ENCODE measurements around the gene SGTB.
"Not testable (repeated sequence)": the region's sequence is repeated elsewhere in the genome, so short reads cannot be mapped to it uniquely, and the experiment has no call there.

Gene SGTB

GRCh38 chr5:65624571-65625555 is 97.0 kb downstream of the SGTB start, which contains the start of the genes SHLD3 and TRAPPC13:
TSS of gene SHLD3 (plus strand) at chr5:65625027. CDS start at chr5:65629588, 4,561 bp downstream.
TSS of gene TRAPPC13 (plus strand) at chr5:65625027. CDS start at chr5:65625061, 34 bp downstream.
- in situ Hi-C loops (cut with HindIII; ENCODE audit: low pct_unique_long_range_greater_than_20kb, low sequenced_read_pairs), result no loop called here
- no peak for TF ChIP-seq JUND (IDR thresholded peaks at IDR 0.05; ENCODE audit: low read depth)

GRCh38 chr5:65624025-65624570 is 97.8 kb downstream of the SGTB start, which contains the start of gene TRIM23:
TSS of gene TRIM23 (minus strand) at chr5:65624333. CDS start at chr5:65624274, 59 bp downstream.
- no peak for TF ChIP-seq JUND (IDR thresholded peaks at IDR 0.05; ENCODE audit: low read depth)
- in situ Hi-C loops (cut with HindIII; ENCODE audit: low pct_unique_long_range_greater_than_20kb, low sequenced_read_pairs), result no loop called here
- peak; percentile 56 to 93 for DNase-seq (ENCODE audit: low read depth in 1 of 2, low spot score in 1 of 2)

More at GRCh38 chr5:65624571-65625555, 97.0 kb downstream of the SGTB start, which contains the start of the genes SHLD3 and TRAPPC13:
- DNase-seq (ENCODE audit: low read depth in 1 of 2, low spot score in 1 of 2), result peak; percentile 5 to 88

- in situ Hi-C loops (cut with HindIII; ENCODE audit: low pct_unique_long_range_greater_than_20kb, low sequenced_read_pairs), result no loop called here
- peak in 1 of 2 experiments; percentile 0 for DNase-seq (ENCODE audit: low read depth in 1 of 2, low spot score in 1 of 2)
- no peak for TF ChIP-seq JUND (IDR thresholded peaks at IDR 0.05; ENCODE audit: low read depth)
Observed at GRCh38 chr5:65623482-65623881, 98.4 kb downstream of the SGTB start.

- in situ Hi-C loops (cut with HindIII; ENCODE audit: low pct_unique_long_range_greater_than_20kb, low sequenced_read_pairs); DNase-seq (ENCODE audit: low read depth in 1 of 2, low spot score in 1 of 2): not testable (repeated sequence)
Observed at GRCh38 chr5:65621961-65622360, 99.9 kb downstream of the SGTB start.

GRCh38 chr5:65620021-65620420 is 101.9 kb downstream of the SGTB start:
- TF ChIP-seq JUND (IDR thresholded peaks at IDR 0.05; ENCODE audit: low read depth), result no peak
- in situ Hi-C loops (cut with HindIII; ENCODE audit: low pct_unique_long_range_greater_than_20kb, low sequenced_read_pairs), result no loop called here
- no peak for DNase-seq (ENCODE audit: low read depth in 1 of 2, low spot score in 1 of 2)
